ENCODE measurements around the gene SERGEF. TPM values are rescaled to one million over a fixed set of nuclear protein-coding genes. Genes with fewer than 3 reads are reported as not detected.

SERGEF gene
- polyA plus RNA-seq, 1 of the 3 experiments (the other 2 are of a cell fraction) = 23.1 TPM

- Histone ChIP-seq H4K20me1 (ENCODE audit: insufficient read depth) (no peaks in the 10 kb centered on the region), H3K4me1 (ENCODE audit: control insufficient read depth in 1 of 2, insufficient read depth in 2 of 2, low read depth in 1 of 2, low read length in 1 of 2) (no peaks in the 10 kb centered on the region), H3K79me2 (ENCODE audit: insufficient read depth) (no peaks in the 10 kb centered on the region), H3K36me3 (replicated peaks in 1 of 2; ENCODE audit: control insufficient read depth in 1 of 2, insufficient read depth in 2 of 2, low read length in 1 of 2) (no peaks in the 10 kb centered on the region), H3F3A (replicated peaks; ENCODE audit: insufficient read depth) (no peaks in the 10 kb centered on the region), H3K9me3 (no peaks in the 10 kb centered on the region), H3K27ac (ENCODE audit: low read depth in 2 of 2, low read length in 1 of 2) (no peak overlapping the region), H3K9ac (no peak overlapping the region), H3K27me3 (ENCODE audit: insufficient read depth) (no peaks in the 10 kb centered on the region), H3K9me2 (no peaks in the 10 kb centered on the region), H2AFZ (ENCODE audit: low read depth) (no peak overlapping the region), H3K4me2 (no peak overlapping the region), H3K4me3 (ENCODE audit: low read depth in 2 of 2, low read length in 1 of 2) (no peak overlapping the region)
- no peak for DNase-seq
- TF ChIP-seq RXRA (IDR thresholded peaks at IDR 0.05; ENCODE audit: borderline replicate concordance, low read depth) = no peak
- TF ChIP-seq GABPA (IDR thresholded peaks at IDR 0.05; ENCODE audit: low read depth) = no peak
- no peak for TF ChIP-seq SIN3A (IDR thresholded peaks at IDR 0.05; ENCODE audit: borderline replicate concordance, low read depth, low read length)
- TF ChIP-seq NFIC (IDR thresholded peaks at IDR 0.05; ENCODE audit: borderline replicate concordance) = no peak
- TF ChIP-seq USF1 (IDR thresholded peaks at IDR 0.05; ENCODE audit: borderline replicate concordance, low read depth) = no peak
- no peak for TF ChIP-seq ELF1 (IDR thresholded peaks at IDR 0.05)
- no peak for TF ChIP-seq USF2 (IDR thresholded peaks at IDR 0.05; ENCODE audit: borderline replicate concordance, low read depth, low read length)
- no peak for TF ChIP-seq MEF2A (IDR thresholded peaks at IDR 0.05; ENCODE audit: borderline replicate concordance, low read depth)
- no peak for TF ChIP-seq CTCF (IDR thresholded peaks at IDR 0.05)
- CTCF ChIA-PET = interaction anchor here (1.2 kb wide), 1 partner anchor 17 kb away, joined by 3 read pairs; no protein-coding TSS in a partner anchor
- WGBS (ENCODE audit: low lambda C conversion rate) = 89% methylated on average over 4 of the region's 5 CpGs
- POLR2A ChIA-PET = no interaction called here
Measured at GRCh38 chr11:17794981-17795380, 217.9 kb downstream of the SERGEF start.

GRCh38 chr11:17793642-17794170 is 219.1 kb downstream of the SERGEF start:
- ChIA-PET POLR2A (no interaction called here), CTCF (interaction anchor here (1.0 to 1.3 kb wide), 3 partner anchors 19 to 62 kb away, joined by 3 read pairs; no protein-coding TSS in a partner anchor)
- Histone ChIP-seq H3K79me2 (ENCODE audit: insufficient read depth) (no peaks in the 10 kb centered on the region), H3K9ac (no peak overlapping the region), H3K4me2 (no peak overlapping the region), H3K9me2 (no peaks in the 10 kb centered on the region), H3K27ac (ENCODE audit: low read depth in 2 of 2, low read length in 1 of 2) (no peak overlapping the region), H3K4me1 (ENCODE audit: control insufficient read depth in 1 of 2, insufficient read depth in 2 of 2, low read depth in 1 of 2, low read length in 1 of 2) (no peaks in the 10 kb centered on the region), H3K9me3 (no peaks in the 10 kb centered on the region), H2AFZ (ENCODE audit: low read depth) (no peak overlapping the region), H3F3A (replicated peaks; ENCODE audit: insufficient read depth) (no peaks in the 10 kb centered on the region), H3K4me3 (ENCODE audit: low read depth in 2 of 2, low read length in 1 of 2) (no peak overlapping the region), H3K27me3 (ENCODE audit: insufficient read depth) (no peaks in the 10 kb centered on the region), H3K36me3 (replicated peaks in 1 of 2; ENCODE audit: control insufficient read depth in 1 of 2, insufficient read depth in 2 of 2, low read length in 1 of 2) (no peaks in the 10 kb centered on the region), H4K20me1 (ENCODE audit: insufficient read depth) (no peaks in the 10 kb centered on the region)
- TF ChIP-seq MEF2A (IDR thresholded peaks at IDR 0.05; ENCODE audit: borderline replicate concordance, low read depth) (no peak), CTCF (IDR thresholded peaks at IDR 0.05) (no peak), MXI1 (IDR thresholded peaks at IDR 0.05; ENCODE audit: low read depth, low read length) (no peak), YY1 (IDR thresholded peaks at IDR 0.05; ENCODE audit: low read depth) (no peak)
- DNase-seq = no peak
- WGBS (ENCODE audit: low lambda C conversion rate) = 50% methylated on average over 1 of the region's 7 CpGs

Measured in SK-N-SH (cell line).